ENCODE results near the gene HECTD1.
"Not testable (repeated sequence)": the region's sequence is repeated elsewhere in the genome, so short reads cannot be mapped to it uniquely, and the experiment has no call there.

HECTD1 gene

GRCh38 chr14:31224808-31225207, 17.2 kb upstream of the HECTD1 start:
- DNase-seq: no peak

- no peak for DNase-seq
Observed at GRCh38 chr14:31223331-31223730, 15.7 kb upstream of the HECTD1 start.

GRCh38 chr14:31222834-31223233, 15.2 kb upstream of the HECTD1 start:
- no peak for DNase-seq

- DNase-seq: no peak
Observed at GRCh38 chr14:31221266-31221665, 13.7 kb upstream of the HECTD1 start.

GRCh38 chr14:31219169-31219568, 11.6 kb upstream of the HECTD1 start:
- no peak for DNase-seq

- no peak for DNase-seq
Observed at GRCh38 chr14:31216359-31216758, 8.8 kb upstream of the HECTD1 start.

GRCh38 chr14:31212893-31213292, 5.3 kb upstream of the HECTD1 start:
- no peak for DNase-seq

GRCh38 chr14:31209605-31210004, 2.0 kb upstream of the HECTD1 start:
- DNase-seq: no peak

- no peak for DNase-seq
Observed at GRCh38 chr14:31208546-31209424, 1.2 kb upstream of the HECTD1 start.

- DNase-seq: no peak
Observed at GRCh38 chr14:31207287-31207754, 272 bp downstream of the HECTD1 start.

GRCh38 chr14:31206536-31207286, 882 bp downstream of the HECTD1 start:
- no peak for DNase-seq

GRCh38 chr14:31205681-31206535, 1.7 kb downstream of the HECTD1 start:
- DNase-seq: no peak

- DNase-seq: no peak
Observed at GRCh38 chr14:31204593-31205534, 2.7 kb downstream of the HECTD1 start.

- DNase-seq: not testable (repeated sequence)
Observed at GRCh38 chr14:31203899-31204592, 3.5 kb downstream of the HECTD1 start.

GRCh38 chr14:31203414-31203742, 4.2 kb downstream of the HECTD1 start:
- no peak for DNase-seq

- DNase-seq: no peak
Observed at GRCh38 chr14:31201111-31201510, 6.5 kb downstream of the HECTD1 start.

GRCh38 chr14:31200702-31200990, 6.9 kb downstream of the HECTD1 start:
- no peak for DNase-seq

- DNase-seq: no peak
Observed at GRCh38 chr14:31197671-31198070, 9.9 kb downstream of the HECTD1 start.

- DNase-seq: no peak
Observed at GRCh38 chr14:31196839-31197492, 10.6 kb downstream of the HECTD1 start.

- no peak for DNase-seq
Observed at GRCh38 chr14:31194661-31195060, 12.9 kb downstream of the HECTD1 start.

- DNase-seq: no peak
Observed at GRCh38 chr14:31194095-31194494, 13.5 kb downstream of the HECTD1 start.
